RWPE2 (cell line): ENCODE measurements around the gene TMEM38B.
A peak's percentile ranks its signal among the peaks of the same experiment; 100 is the strongest.

Source experiments
- ATAC-seq: fragments of 200-7000 bp; cut with Tn5 transposase; 3 replicates; pipeline ENCODE4 v1.9.1; 2021; ENCODE audit warnings: low read depth
- DNase-seq: peaks from one replicate; pipeline ENCODE4 v3.0.0-alpha.2; 2020; ENCODE audit warnings: low spot score
- H3K27ac ChIP-seq: fragments of 450-650 bp; 2 replicates; pipeline ENCODE4 v1.5.1; 2017; ENCODE audit warnings: mild to moderate bottlenecking; ENCODE audit not compliant: poor library complexity, severe bottlenecking
- H3K27me3 ChIP-seq: fragments of 250-450 bp; sonication (Bioruptor Pico); 2 replicates; pipeline ENCODE4 v1.5.1; 2021; ENCODE audit warnings: mild to moderate bottlenecking, moderate library complexity; ENCODE audit not compliant: insufficient read depth, poor library complexity, severe bottlenecking
- H3K36me3 ChIP-seq: fragments of 250-450 bp; sonication (Bioruptor Pico); 2 replicates; pipeline ENCODE4 v1.5.1; 2020; ENCODE audit warnings: low read depth, mild to moderate bottlenecking, moderate library complexity
- H3K4me1 ChIP-seq: fragments of 250-450 bp; sonication (Bioruptor Pico); 2 replicates; pipeline ENCODE4 v1.5.1; 2021; ENCODE audit warnings: mild to moderate bottlenecking, moderate library complexity; ENCODE audit not compliant: insufficient read depth, poor library complexity, severe bottlenecking
- H3K4me3 ChIP-seq: fragments of 250-450 bp; sonication (Bioruptor Pico); 2 replicates; pipeline ENCODE4 v1.5.1; 2021; ENCODE audit warnings: mild to moderate bottlenecking, moderate library complexity; ENCODE audit not compliant: severe bottlenecking
- H3K9me3 ChIP-seq: fragments of 250-450 bp; sonication (Bioruptor Pico); 2 replicates; pipeline ENCODE4 v1.5.1; 2021; ENCODE audit warnings: mild to moderate bottlenecking, moderate library complexity; ENCODE audit not compliant: severe bottlenecking
- TF ChIP-seq, protein P1 (sequence below): fragments of 450-650 bp; IDR thresholded peaks from one replicate; pipeline ENCODE4 v1.5.1; 2017; ENCODE audit warnings: mild to moderate bottlenecking, moderate library complexity; ENCODE audit not compliant: poor library complexity, severe bottlenecking

TMEM38B gene, protein sequence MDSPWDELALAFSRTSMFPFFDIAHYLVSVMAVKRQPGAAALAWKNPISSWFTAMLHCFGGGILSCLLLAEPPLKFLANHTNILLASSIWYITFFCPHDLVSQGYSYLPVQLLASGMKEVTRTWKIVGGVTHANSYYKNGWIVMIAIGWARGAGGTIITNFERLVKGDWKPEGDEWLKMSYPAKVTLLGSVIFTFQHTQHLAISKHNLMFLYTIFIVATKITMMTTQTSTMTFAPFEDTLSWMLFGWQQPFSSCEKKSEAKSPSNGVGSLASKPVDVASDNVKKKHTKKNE

DNA sequence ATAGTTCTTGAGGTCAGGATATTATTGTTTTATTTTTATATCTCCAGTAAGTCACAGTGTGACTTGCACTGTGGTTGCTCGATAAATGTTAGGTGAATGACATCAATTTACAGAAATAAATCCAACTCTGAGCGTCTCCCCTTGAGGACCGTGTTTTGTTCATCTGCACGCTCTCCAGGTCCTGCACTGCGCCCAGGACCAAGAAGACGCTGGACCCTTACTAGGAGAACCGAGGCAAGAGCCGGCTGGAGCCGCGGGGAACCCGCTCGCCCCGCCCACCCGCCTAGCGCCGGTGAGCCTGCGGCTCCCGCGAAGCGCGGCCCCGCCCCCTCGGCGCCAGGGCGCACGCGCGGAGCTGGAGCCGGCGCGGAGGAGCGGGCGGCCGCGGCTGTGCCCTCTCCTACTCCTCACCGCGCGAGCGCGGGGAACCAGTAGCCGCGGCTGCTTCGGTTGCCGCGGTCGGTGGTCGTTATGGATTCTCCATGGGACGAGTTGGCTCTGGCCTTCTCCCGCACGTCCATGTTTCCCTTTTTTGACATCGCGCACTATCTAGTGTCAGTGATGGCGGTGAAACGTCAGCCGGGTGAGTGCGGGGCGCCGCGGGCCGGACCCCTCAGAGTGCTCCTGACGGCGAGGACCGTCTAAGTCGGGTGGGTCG, at the start of gene TMEM38B:
Gene TMEM38B, plus strand, starts transcription at position 352 of the 658 bp plus-strand sequence. Its CDS starts 120 bp downstream, at position 472.
- peaks cover 21% of the 10 kb centered on the region for H3K27me3 ChIP-seq
- TF ChIP-seq, protein P1, sequence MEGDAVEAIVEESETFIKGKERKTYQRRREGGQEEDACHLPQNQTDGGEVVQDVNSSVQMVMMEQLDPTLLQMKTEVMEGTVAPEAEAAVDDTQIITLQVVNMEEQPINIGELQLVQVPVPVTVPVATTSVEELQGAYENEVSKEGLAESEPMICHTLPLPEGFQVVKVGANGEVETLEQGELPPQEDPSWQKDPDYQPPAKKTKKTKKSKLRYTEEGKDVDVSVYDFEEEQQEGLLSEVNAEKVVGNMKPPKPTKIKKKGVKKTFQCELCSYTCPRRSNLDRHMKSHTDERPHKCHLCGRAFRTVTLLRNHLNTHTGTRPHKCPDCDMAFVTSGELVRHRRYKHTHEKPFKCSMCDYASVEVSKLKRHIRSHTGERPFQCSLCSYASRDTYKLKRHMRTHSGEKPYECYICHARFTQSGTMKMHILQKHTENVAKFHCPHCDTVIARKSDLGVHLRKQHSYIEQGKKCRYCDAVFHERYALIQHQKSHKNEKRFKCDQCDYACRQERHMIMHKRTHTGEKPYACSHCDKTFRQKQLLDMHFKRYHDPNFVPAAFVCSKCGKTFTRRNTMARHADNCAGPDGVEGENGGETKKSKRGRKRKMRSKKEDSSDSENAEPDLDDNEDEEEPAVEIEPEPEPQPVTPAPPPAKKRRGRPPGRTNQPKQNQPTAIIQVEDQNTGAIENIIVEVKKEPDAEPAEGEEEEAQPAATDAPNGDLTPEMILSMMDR, result no peak
- DNase-seq (peak; percentile 64), ATAC-seq (peak; percentile 79)
- H3K9me3 ChIP-seq, result no peaks in the 10 kb centered on the region
- H3K27ac ChIP-seq, result no peak within 1 kb of the TSS
- H3K4me3 ChIP-seq, result peak within 1 kb of the TSS; percentile 86
- H3K4me1 ChIP-seq, result peaks cover 5% of the 10 kb centered on the region
- H3K36me3 ChIP-seq, result no peaks in the 10 kb centered on the region

DNA sequence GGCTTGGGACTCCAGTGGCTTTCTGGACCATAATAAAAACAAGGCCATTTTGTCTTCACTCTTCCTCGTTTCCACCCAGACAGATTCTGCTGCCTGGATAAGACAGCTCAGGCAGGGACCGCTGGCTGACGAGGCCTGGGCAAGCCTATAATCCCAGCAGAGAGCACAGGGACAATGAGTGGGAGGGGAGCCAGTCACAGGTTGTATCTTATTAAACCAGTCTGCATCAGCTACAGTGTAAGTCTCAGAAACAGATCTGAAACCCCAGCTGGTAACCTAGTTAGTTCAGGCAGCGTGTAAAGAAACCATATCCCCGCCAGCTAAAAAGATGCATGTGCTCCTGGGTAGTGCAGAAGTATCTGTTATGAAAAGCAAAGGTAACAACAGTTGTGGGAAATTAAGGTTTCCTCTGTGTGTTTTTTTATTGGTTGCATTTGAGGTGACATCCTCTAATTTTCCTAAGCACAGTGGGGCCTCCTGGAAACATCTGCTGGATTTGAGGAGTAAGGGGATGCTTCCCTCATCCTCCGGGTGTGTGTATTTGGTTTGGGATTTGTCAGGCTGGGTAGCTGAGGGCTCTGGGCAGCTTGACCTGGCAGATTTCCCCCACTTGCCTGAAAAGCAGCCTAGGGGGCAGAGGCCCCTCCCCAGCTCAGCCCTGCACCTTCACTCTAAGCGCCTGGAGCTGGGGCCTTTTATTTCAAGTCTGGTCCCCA, 47.3 kb upstream of the TMEM38B start:
- no peak for DNase-seq
- Histone ChIP-seq H3K4me3 (no peak overlapping the region), H3K4me1 (no peaks in the 10 kb centered on the region), H3K36me3 (no peaks in the 10 kb centered on the region), H3K27me3 (peaks cover 4% of the 10 kb centered on the region), H3K27ac (no peak overlapping the region), H3K9me3 (no peaks in the 10 kb centered on the region)
- ATAC-seq, result no peak
- TF ChIP-seq, protein P1, result no peak

- H3K4me1 ChIP-seq, result no peaks in the 10 kb centered on the region
- H3K27ac ChIP-seq, result no peak overlapping the region
- TF ChIP-seq, protein P1, result no peak
- ATAC-seq (no peak; the same call in 2 of the 3 replicates), DNase-seq (no peak)
- no peak overlapping the region for H3K4me3 ChIP-seq
- peaks cover 4% of the 10 kb centered on the region for H3K27me3 ChIP-seq
- H3K9me3 ChIP-seq, result no peaks in the 10 kb centered on the region
- H3K36me3 ChIP-seq, result no peaks in the 10 kb centered on the region
Observed at GRCh38 chr9:105647595-105648349, 46.6 kb upstream of the TMEM38B start.

- no peaks in the 10 kb centered on the region for H3K36me3 ChIP-seq
- H3K9me3 ChIP-seq, result no peaks in the 10 kb centered on the region
- ATAC-seq (no peak), DNase-seq (no peak)
- H3K27me3 ChIP-seq, result peaks cover 17% of the 10 kb centered on the region
- no peak overlapping the region for H3K4me3 ChIP-seq
- no peak overlapping the region for H3K27ac ChIP-seq
- no peaks in the 10 kb centered on the region for H3K4me1 ChIP-seq
- TF ChIP-seq, protein P1, result no peak
Observed at GRCh38 chr9:105651806-105652205, 42.5 kb upstream of the TMEM38B start.
